Trophoblast cell (in vitro differentiated cells and primary cell): ENCODE results near the gene MN1.

ENCODE experiments used
- DNase-seq, 2 donors: peaks; one replicate each; pipeline ENCODE4 v3.0.0-alpha.2; 2016
- H2AFZ ChIP-seq: 2 replicates; pipeline ENCODE4 v1.6.1; 2013; ENCODE audit warnings: low read length, moderate library complexity, mild to moderate bottlenecking; ENCODE audit not compliant: insufficient read depth, poor library complexity
- H2AK5ac ChIP-seq: 2 replicates; pipeline ENCODE4 v1.6.1; 2013; ENCODE audit warnings: mild to moderate bottlenecking, low read length
- H2BK120ac ChIP-seq: 2 replicates; pipeline ENCODE4 v1.6.1; 2013; ENCODE audit warnings: low read length, mild to moderate bottlenecking, moderate library complexity; ENCODE audit not compliant: insufficient read depth, poor library complexity
- H2BK12ac ChIP-seq: 2 replicates; pipeline ENCODE4 v1.6.1; 2013; ENCODE audit warnings: mild to moderate bottlenecking, low read length, moderate library complexity
- H2BK5ac ChIP-seq: 2 replicates; pipeline ENCODE4 v1.6.1; 2013; ENCODE audit warnings: low read length, low read depth, moderate library complexity, mild to moderate bottlenecking; ENCODE audit not compliant: poor library complexity
- H3K14ac ChIP-seq: 2 replicates; pipeline ENCODE4 v1.6.1; 2013; ENCODE audit warnings: mild to moderate bottlenecking, low read length
- H3K18ac ChIP-seq: 2 replicates; pipeline ENCODE4 v1.6.1; 2013; ENCODE audit warnings: mild to moderate bottlenecking, low read length
- H3K23ac ChIP-seq: 2 replicates; pipeline ENCODE4 v1.6.1; 2013; ENCODE audit warnings: low read length
- H3K27ac ChIP-seq: 2 replicates; pipeline ENCODE4 v1.5.1; 2013; ENCODE audit warnings: low read depth, mild to moderate bottlenecking, inconsistent platforms, low read length, moderate library complexity
- H3K27me3 ChIP-seq: 2 replicates; pipeline ENCODE4 v1.6.1; 2013; ENCODE audit warnings: inconsistent platforms, mild to moderate bottlenecking, low read length, moderate library complexity; ENCODE audit not compliant: insufficient read depth
- H3K36me3 ChIP-seq, 2 experiments: 1 replicate in 1 of 2; 2 replicates in 1 of 2; pipeline ENCODE4 v1.6.1; 2013; ENCODE audit warnings: low read length in 2 of 2, mild to moderate bottlenecking in 2 of 2, moderate library complexity in 1 of 2; ENCODE audit not compliant: insufficient read depth in 2 of 2, control insufficient read depth in 1 of 2
- H3K4ac ChIP-seq: 2 replicates; pipeline ENCODE4 v1.6.1; 2013; ENCODE audit warnings: low read depth, mild to moderate bottlenecking, low read length, moderate library complexity
- H3K4me1 ChIP-seq, 2 experiments: 1 replicate in 1 of 2; 2 replicates in 1 of 2; pipeline ENCODE4 v1.6.1; 2013; ENCODE audit warnings: low read length in 2 of 2, mild to moderate bottlenecking in 2 of 2, moderate library complexity in 1 of 2; ENCODE audit not compliant: insufficient read depth in 2 of 2, control insufficient read depth in 1 of 2
- H3K4me2 ChIP-seq: 2 replicates; pipeline ENCODE4 v1.6.1; 2013; ENCODE audit warnings: inconsistent platforms, mild to moderate bottlenecking, low read length, moderate library complexity
- H3K4me3 ChIP-seq: 2 replicates; pipeline ENCODE4 v1.5.1; 2013; ENCODE audit warnings: mild to moderate bottlenecking, low read depth, low read length, inconsistent platforms
- H3K79me1 ChIP-seq: one replicate; pipeline ENCODE4 v1.6.1; 2013; ENCODE audit warnings: low read length
- H3K79me2 ChIP-seq: 2 replicates; pipeline ENCODE4 v1.6.1; 2013; ENCODE audit warnings: low read length, mild to moderate bottlenecking; ENCODE audit not compliant: control insufficient read depth, insufficient read depth, poor library complexity
- H3K9ac ChIP-seq: 2 replicates; pipeline ENCODE4 v1.6.1; 2013; ENCODE audit warnings: mild to moderate bottlenecking, low read length
- H3K9me3 ChIP-seq: 2 replicates; pipeline ENCODE4 v1.6.1; 2013; ENCODE audit warnings: low read depth, mild to moderate bottlenecking, control low read depth, inconsistent platforms, low read length; ENCODE audit not compliant: insufficient read depth
- H4K12ac ChIP-seq: 2 replicates; pipeline ENCODE4 v1.6.1; 2013; ENCODE audit warnings: low read depth, mild to moderate bottlenecking, low read length, moderate library complexity
- H4K8ac ChIP-seq: 2 replicates; pipeline ENCODE4 v1.6.1; 2013; ENCODE audit warnings: low read depth, mild to moderate bottlenecking, low read length, moderate library complexity
- H4K91ac ChIP-seq: one replicate; pipeline ENCODE4 v1.6.1; 2013; ENCODE audit warnings: low read depth, mild to moderate bottlenecking, low read length, moderate library complexity
- WGBS: extraction: QIAGEN DNeasy Blood & Tissue Kit; methylation state at CpG from one replicate; pipeline ENCODE4 v1.1.7; 2013; ENCODE audit warnings: missing lambda C conversion rate; ENCODE audit not compliant: insufficient read length, insufficient coverage; ENCODE audit errors: extremely low coverage; 5-methylcytosine and 5-hydroxymethylcytosine counted together

MN1 gene

DNA sequence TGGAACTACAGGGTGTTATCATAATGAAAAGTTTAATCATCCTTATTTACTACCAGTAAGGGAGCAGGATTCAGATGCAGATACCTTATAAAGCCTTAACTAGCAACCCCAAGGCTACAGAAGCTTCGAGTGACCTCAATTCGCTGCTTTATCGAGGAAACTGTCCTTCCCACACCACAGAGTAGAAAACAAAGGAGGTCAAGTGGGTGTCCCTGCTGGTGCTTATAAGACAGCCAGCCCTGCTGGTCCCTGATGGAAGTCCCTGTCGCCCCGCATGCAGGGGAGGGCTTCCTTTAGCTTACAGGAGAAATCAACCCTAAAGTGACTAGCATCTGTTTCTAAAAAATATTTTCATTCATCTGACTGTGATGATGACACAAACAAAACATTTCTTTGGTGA is 7.3 kb downstream of the MN1 start:
- Histone ChIP-seq H2BK120ac (no peak overlapping the region), H3K27me3 (peaks cover 37% of the 10 kb centered on the region), H3K23ac (no peak overlapping the region), H3K4me3 (no peak overlapping the region), H3K79me2 (no peaks in the 10 kb centered on the region), H2BK12ac (no peak overlapping the region), H3K79me1 (no peaks in the 10 kb centered on the region), H4K91ac (no peak overlapping the region), H3K27ac (no peak overlapping the region), H3K4ac (no peak overlapping the region), H3K18ac (no peak overlapping the region), H3K4me1 (peaks cover 19 to 22% of the 10 kb centered on the region in 2 experiments), H3K14ac (no peak overlapping the region), H3K9ac (no peak overlapping the region), H4K12ac (no peak overlapping the region), H2BK5ac (no peak overlapping the region), H3K4me2 (no peak overlapping the region), H3K9me3 (peaks cover 17% of the 10 kb centered on the region), H3K36me3 (peaks cover 0 to 6% of the 10 kb centered on the region in 2 experiments), H2AK5ac (no peak overlapping the region), H4K8ac (no peak overlapping the region), H2AFZ (no peak overlapping the region)
- WGBS = no CpG with 5 or more reads among the region's 5 CpGs
- no peak for DNase-seq

DNA sequence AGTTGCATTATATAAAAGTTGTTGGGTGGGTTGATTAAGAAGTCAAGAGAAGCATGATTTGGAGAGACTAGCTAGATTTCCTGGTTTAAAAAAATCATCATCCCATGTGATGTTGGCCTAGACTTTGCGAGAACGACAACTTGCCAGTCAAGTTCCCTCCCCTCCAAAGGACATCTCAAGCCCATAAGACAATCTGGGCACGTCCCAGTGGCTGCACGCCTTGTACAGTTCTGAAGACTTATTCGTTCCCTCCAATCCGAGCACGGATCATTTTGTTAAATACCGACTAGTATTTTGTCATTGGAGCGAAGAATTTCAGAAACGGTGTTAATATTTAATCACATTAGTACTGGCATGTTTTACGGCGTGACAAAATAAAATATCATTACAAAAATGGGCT is 8.0 kb downstream of the MN1 start:
- Histone ChIP-seq H2BK120ac (no peak overlapping the region), H3K4ac (no peak overlapping the region), H3K9ac (no peak overlapping the region), H4K8ac (no peak overlapping the region), H3K27me3 (peaks cover 31% of the 10 kb centered on the region), H3K4me2 (no peak overlapping the region), H2BK12ac (no peak overlapping the region), H3K79me1 (no peaks in the 10 kb centered on the region), H3K79me2 (no peaks in the 10 kb centered on the region), H3K23ac (no peak overlapping the region), H4K91ac (no peak overlapping the region), H2AK5ac (no peak overlapping the region), H3K18ac (no peak overlapping the region), H2BK5ac (no peak overlapping the region), H3K36me3 (peaks cover 0 to 6% of the 10 kb centered on the region in 2 experiments), H3K9me3 (peaks cover 14% of the 10 kb centered on the region), H4K12ac (no peak overlapping the region), H2AFZ (no peak overlapping the region), H3K4me3 (no peak overlapping the region), H3K27ac (no peak overlapping the region), H3K4me1 (peaks cover 12 to 16% of the 10 kb centered on the region in 2 experiments), H3K14ac (no peak overlapping the region)
- DNase-seq = no peak
- WGBS = no CpG with 5 or more reads among the region's 12 CpGs

DNA sequence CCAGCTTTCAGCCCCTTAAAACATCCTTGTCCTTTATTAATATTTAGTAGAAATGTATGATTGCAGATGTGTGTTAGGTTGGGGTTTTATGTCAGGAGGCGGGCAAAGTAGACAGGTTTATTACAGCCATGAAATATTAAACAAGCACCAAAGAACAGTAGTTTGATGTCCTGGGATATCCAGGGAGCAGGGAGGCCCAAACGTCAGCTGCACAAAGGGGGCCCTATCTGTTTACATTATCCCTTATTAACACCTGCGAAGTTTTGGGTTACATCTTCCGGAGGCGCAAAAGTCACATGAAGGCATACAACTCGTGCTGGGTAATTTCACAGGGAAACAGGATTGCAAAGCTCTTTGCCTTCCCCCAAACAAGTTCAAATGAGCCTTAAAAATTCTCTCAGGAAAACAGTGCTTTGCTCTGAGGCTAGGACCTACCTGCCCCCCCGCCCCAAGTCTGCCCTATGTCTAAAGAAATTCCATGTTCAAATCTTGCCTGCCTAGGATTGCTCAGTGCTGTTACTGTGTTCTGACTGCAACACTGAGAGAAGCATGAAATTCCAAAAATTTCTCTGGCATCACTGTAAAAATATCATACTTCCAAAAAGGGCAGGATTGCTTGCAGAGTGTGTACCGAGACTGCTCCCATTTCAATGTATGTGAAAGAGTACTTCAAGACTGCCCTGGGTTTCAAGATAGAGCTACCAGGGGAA is 8.9 kb downstream of the MN1 start:
- Histone ChIP-seq H3K9ac (no peak overlapping the region), H2BK120ac (no peak overlapping the region), H2BK12ac (no peak overlapping the region), H3K36me3 (peaks cover 0 to 6% of the 10 kb centered on the region in 2 experiments), H3K18ac (no peak overlapping the region), H4K91ac (no peak overlapping the region), H3K4me1 (peaks cover 7 to 10% of the 10 kb centered on the region in 2 experiments), H2AFZ (no peak overlapping the region), H3K4ac (no peak overlapping the region), H3K79me1 (no peaks in the 10 kb centered on the region), H3K23ac (no peak overlapping the region), H2BK5ac (no peak overlapping the region), H3K27me3 (peaks cover 21% of the 10 kb centered on the region), H3K4me3 (no peak overlapping the region), H3K14ac (no peak overlapping the region), H3K79me2 (no peaks in the 10 kb centered on the region), H2AK5ac (no peak overlapping the region), H3K4me2 (no peak overlapping the region), H3K9me3 (peaks cover 12% of the 10 kb centered on the region), H4K8ac (no peak overlapping the region), H3K27ac (no peak overlapping the region), H4K12ac (no peak overlapping the region)
- WGBS = no CpG with 5 or more reads among the region's 8 CpGs
- no peak for DNase-seq

DNA sequence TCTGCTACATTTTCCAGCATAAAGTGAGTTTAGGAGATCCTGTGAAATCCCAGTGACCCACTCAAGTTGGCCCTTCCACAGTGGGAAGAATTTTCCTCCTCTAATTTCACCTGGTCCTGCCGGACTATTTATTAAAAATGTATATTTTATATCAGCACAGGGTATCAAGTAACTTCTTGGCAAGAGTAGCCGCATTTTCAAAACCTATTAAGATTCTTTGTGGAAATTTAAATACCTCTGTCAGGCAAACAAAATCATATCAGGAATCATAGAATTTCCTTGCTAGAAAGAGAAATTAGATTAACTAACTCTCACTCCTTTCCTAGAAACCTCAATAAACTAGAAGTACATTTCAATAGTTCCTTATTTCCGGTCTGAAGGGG is 9.7 kb downstream of the MN1 start:
- Histone ChIP-seq H3K23ac (no peak overlapping the region), H4K8ac (no peak overlapping the region), H3K18ac (no peak overlapping the region), H3K4me2 (no peak overlapping the region), H3K27me3 (peaks cover 14% of the 10 kb centered on the region), H3K4me3 (no peak overlapping the region), H4K91ac (no peak overlapping the region), H2BK120ac (no peak overlapping the region), H3K27ac (no peak overlapping the region), H3K4ac (no peak overlapping the region), H3K9ac (no peak overlapping the region), H2AK5ac (no peak overlapping the region), H2BK12ac (no peak overlapping the region), H4K12ac (no peak overlapping the region), H2BK5ac (no peak overlapping the region), H3K4me1 (peaks cover 7% of the 10 kb centered on the region in 2 experiments), H3K14ac (no peak overlapping the region), H3K79me1 (no peaks in the 10 kb centered on the region), H3K9me3 (peaks cover 6% of the 10 kb centered on the region), H3K79me2 (no peaks in the 10 kb centered on the region), H3K36me3 (peaks cover 0 to 4% of the 10 kb centered on the region in 2 experiments), H2AFZ (no peak overlapping the region)
- no CpG with 5 or more reads among the region's 3 CpGs for WGBS
- DNase-seq = no peak
